ENCODE data around the gene JPH2.

Gene JPH2

DNA sequence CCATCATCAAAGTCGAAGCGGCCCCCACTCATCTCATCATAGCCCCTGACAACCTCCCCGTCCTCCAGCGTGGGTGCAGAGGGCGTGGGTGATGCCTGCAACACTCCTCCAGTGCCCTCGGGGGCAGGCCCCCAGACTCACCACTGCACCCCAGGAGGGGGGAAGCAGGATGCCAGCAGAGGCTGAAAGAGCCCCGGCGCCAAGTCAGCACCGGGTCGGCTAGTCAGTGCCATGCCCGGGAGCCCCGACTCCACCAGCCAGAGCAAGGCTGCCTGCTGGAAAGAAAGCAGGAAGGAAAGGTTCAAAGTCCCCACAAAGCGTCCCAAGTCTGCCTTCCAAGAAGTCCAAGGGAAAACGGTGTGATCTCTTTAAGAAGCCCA lies 324 bp downstream of the JPH2 start:
- no peak for DNase-seq

DNA sequence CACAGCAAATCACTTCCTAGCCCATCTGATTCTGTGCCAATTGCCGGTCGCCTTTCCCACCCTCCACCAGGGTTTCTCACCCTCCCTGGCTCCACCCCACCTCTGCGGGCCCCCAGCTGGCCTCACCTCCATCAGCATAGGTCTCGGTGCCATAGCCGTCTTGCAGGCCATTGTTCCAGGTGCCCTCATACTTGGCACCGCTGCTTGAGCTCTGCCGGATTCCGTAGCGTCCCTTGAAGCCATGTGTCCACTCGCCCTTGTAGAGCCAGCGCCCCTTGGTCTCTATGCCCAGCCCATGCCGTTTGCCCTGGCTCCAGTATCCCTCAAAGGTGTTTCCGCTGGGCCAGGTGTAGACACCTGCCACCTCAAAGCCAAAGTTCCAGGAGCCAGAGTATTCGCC lies 787 bp downstream of the JPH2 start:
- DNase-seq = no peak

DNA sequence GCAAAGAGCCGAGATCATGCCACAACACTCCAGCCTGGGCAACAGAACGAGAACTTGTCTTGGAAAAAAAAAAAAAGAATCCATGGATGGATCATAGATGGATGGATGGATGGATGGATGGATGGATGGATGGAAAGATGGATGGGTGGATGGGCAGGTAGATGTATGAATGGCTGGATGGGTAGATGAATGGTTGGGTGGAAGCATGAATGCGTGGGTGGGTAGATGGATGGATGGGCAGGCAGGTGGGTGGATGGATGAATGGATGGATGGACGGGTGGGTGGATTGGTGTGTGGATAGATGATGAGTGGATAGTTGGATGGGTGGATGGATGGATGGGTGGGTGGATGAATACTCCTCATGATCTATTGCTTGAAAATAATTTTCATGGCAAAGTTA lies 1.4 kb downstream of the JPH2 start:
- DNase-seq = no peak

GRCh38 chr20:44183282-44183681 lies 3.7 kb downstream of the JPH2 start:
- DNase-seq = no peak

DNA sequence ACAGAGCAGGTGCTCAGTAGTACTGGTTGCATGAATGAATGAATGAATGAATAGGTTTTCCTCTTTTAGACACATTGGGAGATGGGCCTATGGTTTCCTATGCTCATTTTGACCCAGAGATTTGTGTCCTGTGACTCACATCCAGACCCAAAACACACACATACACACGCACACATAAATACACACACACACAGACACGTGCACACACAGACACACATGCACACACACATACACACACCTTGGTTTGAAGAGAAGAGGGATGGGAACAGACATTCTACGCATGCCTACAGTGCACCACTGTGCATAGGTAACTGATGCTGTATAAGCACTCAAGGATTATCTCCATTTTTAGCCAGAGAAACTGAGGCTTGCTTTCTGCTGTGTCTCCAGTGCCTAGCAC lies 4.1 kb downstream of the JPH2 start:
- DNase-seq = no peak

- DNase-seq = no peak
These were observed 4.7 kb downstream of the JPH2 start for GRCh38 chr20:44182135-44182765.

DNA sequence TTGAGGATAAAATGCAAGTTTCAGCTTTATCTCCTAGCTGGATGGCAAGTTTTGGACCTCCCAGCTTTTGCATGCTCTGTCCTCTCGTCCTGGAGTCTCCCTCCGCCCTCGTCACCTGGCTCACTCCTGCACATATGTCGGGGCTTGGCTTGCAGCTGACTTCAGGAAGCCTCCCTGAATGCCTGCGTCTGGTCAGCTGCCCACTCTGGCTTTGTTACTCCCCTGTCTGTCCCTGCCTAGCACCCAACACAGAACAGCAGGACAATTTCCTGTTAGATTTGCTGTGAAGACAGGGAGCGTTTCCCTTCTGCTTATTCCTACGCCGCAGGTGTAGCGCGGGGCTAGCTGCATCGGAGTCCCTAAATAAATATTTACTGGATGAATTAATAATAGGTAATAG lies 5.4 kb downstream of the JPH2 start:
- DNase-seq = no peak

DNA sequence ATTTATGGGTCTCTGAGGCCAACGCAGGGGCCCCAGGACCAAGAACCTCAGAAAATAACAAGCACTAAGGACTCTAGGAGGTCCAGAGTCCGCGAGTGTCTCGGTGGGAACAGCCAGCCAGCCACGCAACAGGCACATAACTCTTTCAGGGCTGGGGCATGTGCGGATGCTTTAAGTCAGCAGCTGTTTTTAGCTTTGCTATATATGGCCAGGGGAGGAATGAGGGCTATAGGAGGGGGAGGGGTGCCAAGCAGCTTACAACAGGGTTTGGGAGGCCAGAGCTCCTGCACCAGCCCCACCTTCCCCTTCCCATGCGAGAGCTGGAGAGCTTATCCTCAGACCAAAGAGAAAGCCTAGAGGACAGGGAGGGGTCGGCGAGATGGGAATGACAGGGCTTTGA lies 6.2 kb downstream of the JPH2 start:
- no peak for DNase-seq

GRCh38 chr20:44176833-44177534 lies 10.0 kb downstream of the JPH2 start:
- DNase-seq = no peak

DNA sequence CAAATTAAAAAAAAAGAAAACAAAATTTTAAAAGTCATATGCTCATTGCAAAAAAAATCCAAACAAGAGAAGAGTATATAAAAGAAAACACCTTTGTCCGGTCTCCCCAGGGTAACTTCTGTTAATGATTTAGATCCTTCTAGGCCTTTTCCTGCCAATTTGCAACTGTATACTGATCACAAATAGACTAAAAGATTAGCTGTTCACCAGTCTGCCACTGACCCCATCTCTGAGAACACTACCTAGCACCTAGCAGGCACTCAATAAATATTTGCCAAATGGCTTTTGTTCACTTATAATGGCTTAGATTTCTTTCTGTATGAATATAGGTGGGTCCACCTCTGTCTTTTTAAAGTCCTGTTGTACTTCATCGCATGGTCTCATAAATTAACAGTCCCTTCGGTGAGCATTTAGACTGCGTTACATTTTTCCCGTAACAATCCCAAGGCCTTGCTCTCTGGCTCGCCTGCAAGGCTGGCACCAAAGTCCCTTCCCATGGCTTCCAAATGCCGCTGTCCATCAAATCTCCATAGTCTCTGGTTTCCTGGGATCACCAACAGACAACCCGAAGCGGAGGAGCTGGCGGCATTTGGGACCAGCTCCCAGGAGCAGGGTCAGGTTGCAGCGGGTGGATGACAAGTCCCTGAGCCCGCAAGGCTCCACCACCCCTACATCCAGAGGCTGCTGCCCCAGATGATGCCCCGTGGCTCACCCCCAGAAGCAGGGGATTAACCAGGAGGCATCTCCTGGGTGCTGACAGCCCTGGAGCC lies 11.8 kb downstream of the JPH2 start:
- DNase-seq = no peak

DNA sequence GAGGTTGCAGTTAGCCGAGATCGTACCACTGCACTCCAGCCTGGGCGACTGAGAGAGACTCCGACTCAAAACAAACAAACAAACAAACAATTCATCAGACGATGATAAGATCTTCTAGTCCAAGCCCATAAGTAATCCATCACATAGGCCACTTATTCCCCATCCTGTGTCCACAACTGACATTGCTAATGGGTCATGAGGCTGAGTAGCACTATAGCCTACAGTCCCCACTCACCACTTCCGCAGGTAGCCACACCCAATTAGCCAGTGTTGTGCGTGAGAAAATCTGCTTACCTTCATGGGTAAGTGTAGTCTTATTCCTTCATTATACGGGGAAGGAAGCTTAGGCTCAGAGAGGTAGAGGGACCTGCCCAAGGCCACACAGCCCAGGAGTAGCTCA lies 13.1 kb downstream of the JPH2 start:
- no peak for DNase-seq

GRCh38 chr20:44173116-44173515 lies 13.9 kb downstream of the JPH2 start:
- no peak for DNase-seq

DNA sequence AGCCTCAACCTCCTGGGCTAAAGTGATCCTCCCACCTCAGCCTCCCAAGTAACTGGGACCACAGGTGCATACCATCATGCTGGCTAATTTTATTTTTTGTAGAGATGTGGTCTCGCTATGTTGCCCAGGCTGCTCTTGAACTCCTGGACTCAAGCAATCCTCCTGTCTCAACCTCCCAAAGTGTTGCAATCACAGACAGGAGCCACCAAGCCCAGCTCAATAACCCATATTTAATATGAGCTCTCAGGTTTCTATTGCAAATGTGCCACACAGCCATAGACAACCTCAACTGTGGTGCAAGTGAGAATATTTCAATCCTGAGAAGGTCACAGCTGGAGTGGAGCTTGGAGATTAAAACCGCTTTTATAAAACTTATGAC lies 14.4 kb downstream of the JPH2 start:
- no peak for DNase-seq

DNA sequence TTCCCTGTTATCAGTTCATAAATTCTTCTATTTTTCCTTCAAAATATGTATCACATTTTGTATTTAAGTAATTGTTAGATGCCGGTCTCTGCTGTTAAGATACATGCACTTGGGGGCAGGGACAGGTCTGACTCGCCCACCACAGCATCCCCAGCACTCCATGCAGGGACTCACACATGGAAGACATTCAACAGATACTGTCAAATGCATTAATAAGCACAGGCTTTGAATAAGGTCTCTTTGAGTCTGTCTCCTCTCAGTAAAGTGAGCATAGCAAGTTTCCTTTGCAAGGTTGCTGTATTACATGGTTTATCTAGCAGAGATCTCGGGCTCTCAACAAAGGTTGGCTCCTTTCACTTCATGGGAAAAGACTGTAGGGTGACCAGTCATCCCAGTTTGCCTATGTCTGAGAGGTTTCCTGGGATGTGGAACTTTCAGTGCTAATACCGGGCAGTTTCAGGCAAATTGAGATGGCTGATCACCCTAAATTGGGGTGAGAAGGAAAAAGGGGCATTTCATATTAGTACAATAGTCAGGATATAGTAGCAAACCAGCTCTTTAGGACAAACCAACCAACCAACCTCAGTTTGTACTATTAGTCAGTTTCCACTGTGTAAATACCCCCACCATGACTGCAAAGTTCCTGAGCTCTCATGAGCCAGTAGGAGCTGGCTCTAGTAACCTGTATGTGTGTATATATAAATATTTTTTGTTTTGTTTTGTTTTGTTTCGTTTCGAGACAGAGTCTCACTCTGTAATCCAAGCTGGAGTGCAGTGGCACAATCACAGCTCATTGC lies 15.0 kb downstream of the JPH2 start:
- no peak for DNase-seq

DNA sequence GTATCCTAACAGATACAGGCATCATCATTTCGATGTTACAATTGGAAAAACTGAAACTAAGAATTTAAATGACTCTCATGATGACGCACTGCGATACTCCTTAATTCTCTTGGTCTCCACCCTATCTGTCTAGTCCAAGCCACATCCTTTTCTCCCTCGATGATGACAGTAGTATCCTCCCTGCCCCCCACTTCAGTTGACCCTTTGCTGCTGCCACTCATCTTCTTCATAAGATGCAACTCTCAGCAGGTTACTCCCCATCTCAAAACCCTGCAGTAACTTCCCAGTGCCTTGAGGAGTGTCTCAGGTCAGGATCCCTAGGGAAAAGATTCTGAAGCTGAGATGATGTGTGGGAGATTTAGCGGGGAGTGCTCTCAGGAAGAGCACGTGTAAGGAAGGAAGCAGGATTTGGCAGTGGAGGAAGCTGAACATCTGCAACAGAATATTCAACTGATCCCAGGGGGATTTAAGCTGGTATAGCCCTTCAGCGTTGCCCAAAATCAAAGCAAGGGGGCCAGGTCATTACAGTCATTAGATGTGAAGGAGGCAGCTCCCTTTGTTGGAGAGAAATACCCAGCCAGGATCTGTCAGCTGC lies 16.1 kb downstream of the JPH2 start:
- DNase-seq = no peak

DNA sequence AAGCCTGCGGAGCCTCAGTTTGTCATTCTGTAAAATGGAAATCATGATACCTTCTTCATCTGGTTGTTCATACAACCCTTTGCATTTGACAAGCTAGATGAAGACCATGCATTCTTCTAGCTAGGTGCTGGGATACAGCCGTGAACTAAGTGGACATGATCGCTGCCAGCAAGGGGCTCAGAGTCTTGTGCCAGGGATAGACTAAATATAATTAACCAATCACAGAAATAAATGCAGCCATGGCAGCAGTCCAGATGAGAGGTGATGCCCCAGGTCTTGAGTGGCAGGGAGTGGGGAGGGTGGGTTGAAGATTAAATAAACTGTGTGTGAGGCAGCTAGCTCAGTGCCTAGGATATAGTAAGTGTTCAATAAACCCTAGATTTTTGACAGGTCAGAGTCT lies 19.3 kb downstream of the JPH2 start:
- no peak for DNase-seq

DNA sequence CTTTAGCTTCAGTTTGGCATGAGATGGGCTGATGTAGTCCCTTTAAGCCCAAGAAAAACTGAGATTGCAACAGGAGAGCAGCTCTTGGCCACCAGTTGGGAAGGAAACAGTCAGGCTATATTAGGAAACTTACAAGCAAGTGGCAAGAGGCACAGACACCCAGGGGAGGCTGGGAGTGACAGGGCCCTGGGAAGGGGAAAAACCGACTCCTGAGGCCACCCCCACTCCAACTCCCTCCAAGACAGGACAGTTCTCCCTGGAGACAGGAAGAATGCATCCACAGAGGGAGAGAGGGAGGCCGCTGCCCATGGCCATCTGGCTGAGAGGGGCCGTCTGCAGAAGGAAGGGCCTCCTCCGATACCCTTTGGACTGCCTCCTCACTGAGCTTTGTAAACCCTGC lies 20.5 kb downstream of the JPH2 start:
- no peak for DNase-seq

GRCh38 chr20:44166008-44166407 lies 21.0 kb downstream of the JPH2 start:
- no peak for DNase-seq

GRCh38 chr20:44160133-44160532 lies 26.9 kb downstream of the JPH2 start:
- DNase-seq = no peak

- DNase-seq = no peak
These were observed 27.3 kb downstream of the JPH2 start for GRCh38 chr20:44159711-44160110.

DNA sequence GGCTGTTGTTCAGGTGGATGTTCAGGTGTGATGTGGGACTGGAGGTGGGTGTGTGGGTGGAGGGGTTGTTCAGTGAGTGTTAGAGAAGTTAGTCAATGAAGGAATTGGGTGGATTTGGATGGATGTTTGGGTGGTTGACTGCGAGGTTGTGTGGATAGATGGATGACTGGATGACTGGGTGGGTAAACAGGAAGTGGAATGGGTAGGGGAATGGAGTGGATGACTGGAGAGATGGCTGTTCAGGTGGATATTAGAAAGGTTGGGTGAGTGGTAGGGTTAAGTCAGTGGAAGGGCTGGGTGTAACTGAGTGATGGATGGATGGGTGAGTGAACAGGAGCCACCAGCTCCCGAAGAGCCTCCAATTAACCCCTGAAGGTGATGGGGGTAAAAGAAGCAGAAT lies 27.9 kb downstream of the JPH2 start:
- no peak for DNase-seq

- DNase-seq = no peak
These were observed 29.9 kb downstream of the JPH2 start for GRCh38 chr20:44157061-44157460.

DNA sequence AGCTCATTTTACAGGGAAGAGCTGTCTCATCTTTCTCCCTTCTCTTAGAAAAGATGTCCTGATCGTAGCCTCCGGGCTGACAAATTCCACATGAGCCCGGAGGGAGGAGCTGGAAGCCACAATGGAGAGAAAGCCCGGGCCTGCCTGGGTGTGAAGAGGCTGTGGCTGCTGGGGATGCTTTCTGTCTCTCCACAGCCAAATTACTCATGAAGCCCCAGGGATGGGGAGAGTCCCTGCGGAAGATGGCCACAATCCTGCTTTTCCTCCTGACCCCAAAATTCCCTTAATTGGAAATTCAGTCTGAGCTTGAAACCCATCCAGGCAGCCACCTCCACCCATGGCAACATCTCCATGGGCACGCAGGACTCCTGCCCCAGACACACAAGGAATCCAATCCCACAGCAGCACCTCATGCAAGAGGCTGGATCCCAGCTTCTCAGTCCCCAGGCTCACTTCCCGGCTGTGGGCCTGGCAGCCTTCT lies 32.4 kb downstream of the JPH2 start:
- no peak for DNase-seq
